ENCODE measurements around the gene ZFP1. TPM values are rescaled to one million over a fixed set of nuclear protein-coding genes. Genes with fewer than 3 reads are reported as not detected.
"Not testable (repeated sequence)": the region's sequence is repeated elsewhere in the genome, so short reads cannot be mapped to it uniquely, and the experiment has no call there.

The ZFP1 gene
- total RNA-seq, 2 experiments from 2014 or later: 23.9 to 25.0 TPM

- intact Hi-C loops (cut with micrococcal nuclease; ENCODE audit: unreplicated experiment): no loop called here
- H3K9me2 ChIP-seq (ENCODE audit: insufficient read depth, low read length): no peaks in the 10 kb centered on the region
- DNase-seq (ENCODE audit: low spot score): no peak
- H3K36me3 ChIP-seq (ENCODE audit: insufficient read depth, low read length): no peaks in the 10 kb centered on the region
- no peak overlapping the region for H3K4me2 ChIP-seq (ENCODE audit: low read length)
- H3K4me1 ChIP-seq (ENCODE audit: insufficient read depth, low read length, poor library complexity, severe bottlenecking): no peaks in the 10 kb centered on the region
- CTCF ChIA-PET (ENCODE audit: unreplicated experiment): no interaction called here
- no peaks in the 10 kb centered on the region for H3K79me2 ChIP-seq (ENCODE audit: insufficient read depth, low read depth, low read length)
- POLR2A ChIA-PET: interaction anchor here (0.9 to 1.0 kb wide), 2 partner anchors 14 to 19 kb away, joined by 3 to 4 read pairs; no protein-coding TSS in a partner anchor
- no peak overlapping the region for H3K27ac ChIP-seq (ENCODE audit: low read depth, low read length, poor library complexity, severe bottlenecking)
- H3K9me3 ChIP-seq (ENCODE audit: low read length): peaks cover 14% of the 10 kb centered on the region
- TF ChIP-seq EZH2phosphoT487 (IDR thresholded peaks at IDR 0.05; ENCODE audit: borderline replicate concordance, low read depth, low read length) (no peak), CTCF (conservative IDR thresholded peaks at IDR 0.05; ENCODE audit: low read length) (no peak)
- no peaks in the 10 kb centered on the region for H4K20me1 ChIP-seq (ENCODE audit: insufficient read depth, low read length)
- BruUV-seq (replicated peaks): no TSS peak
- H2AFZ ChIP-seq (ENCODE audit: low read length): no peak overlapping the region
- no peak overlapping the region for H3K4me3 ChIP-seq (ENCODE audit: low read depth, low read length, poor library complexity, severe bottlenecking)
Observed at GRCh38 chr16:75121949-75122568, 26.3 kb upstream of the ZFP1 start.

- intact Hi-C loops (cut with micrococcal nuclease; ENCODE audit: unreplicated experiment): no loop called here
- peaks cover 20% of the 10 kb centered on the region for H3K9me3 ChIP-seq (ENCODE audit: low read length)
- no peaks in the 10 kb centered on the region for H3K4me1 ChIP-seq (ENCODE audit: insufficient read depth, low read length, poor library complexity, severe bottlenecking)
- no peaks in the 10 kb centered on the region for H3K36me3 ChIP-seq (ENCODE audit: insufficient read depth, low read length)
- H4K20me1 ChIP-seq (ENCODE audit: insufficient read depth, low read length): no peaks in the 10 kb centered on the region
- no peak overlapping the region for H3K4me3 ChIP-seq (ENCODE audit: low read depth, low read length, poor library complexity, severe bottlenecking)
- H3K4me2 ChIP-seq (ENCODE audit: low read length): no peak overlapping the region
- ChIA-PET CTCF (ENCODE audit: unreplicated experiment) (no interaction called here), POLR2A (interaction anchor here (1.0 kb wide), 1 partner anchor 14 kb away, joined by 3 read pairs; no protein-coding TSS in a partner anchor)
- no peak for DNase-seq (ENCODE audit: low spot score)
- no peak for TF ChIP-seq CTCF (conservative IDR thresholded peaks at IDR 0.05; ENCODE audit: low read length)
- no peak for TF ChIP-seq EZH2phosphoT487 (IDR thresholded peaks at IDR 0.05; ENCODE audit: borderline replicate concordance, low read depth, low read length)
- H3K27ac ChIP-seq (ENCODE audit: low read depth, low read length, poor library complexity, severe bottlenecking): no peak overlapping the region
- no peaks in the 10 kb centered on the region for H3K9me2 ChIP-seq (ENCODE audit: insufficient read depth, low read length)
- no peaks in the 10 kb centered on the region for H3K79me2 ChIP-seq (ENCODE audit: insufficient read depth, low read depth, low read length)
- no TSS peak for BruUV-seq (replicated peaks)
- H2AFZ ChIP-seq (ENCODE audit: low read length): no peak overlapping the region
Observed at GRCh38 chr16:75122609-75123008, 25.7 kb upstream of the ZFP1 start.

GRCh38 chr16:75127713-75128415, 20.5 kb upstream of the ZFP1 start:
- no peak for DNase-seq (ENCODE audit: low spot score)
- H2AFZ ChIP-seq (ENCODE audit: low read length): no peak overlapping the region
- H3K4me2 ChIP-seq (ENCODE audit: low read length): no peak overlapping the region
- no peaks in the 10 kb centered on the region for H3K79me2 ChIP-seq (ENCODE audit: insufficient read depth, low read depth, low read length)
- POLR2A ChIA-PET: no interaction called here
- intact Hi-C loops (cut with micrococcal nuclease; ENCODE audit: unreplicated experiment): no loop called here
- H4K20me1 ChIP-seq (ENCODE audit: insufficient read depth, low read length): no peaks in the 10 kb centered on the region
- H3K4me3 ChIP-seq (ENCODE audit: low read depth, low read length, poor library complexity, severe bottlenecking): no peak overlapping the region
- TF ChIP-seq EZH2phosphoT487 (IDR thresholded peaks at IDR 0.05; ENCODE audit: borderline replicate concordance, low read depth, low read length) (no peak), CTCF (conservative IDR thresholded peaks at IDR 0.05; ENCODE audit: low read length) (no peak)
- CTCF ChIA-PET (ENCODE audit: unreplicated experiment): no interaction called here
- peaks cover 18% of the 10 kb centered on the region for H3K9me3 ChIP-seq (ENCODE audit: low read length)
- H3K9me2 ChIP-seq (ENCODE audit: insufficient read depth, low read length): no peaks in the 10 kb centered on the region
- no peaks in the 10 kb centered on the region for H3K4me1 ChIP-seq (ENCODE audit: insufficient read depth, low read length, poor library complexity, severe bottlenecking)
- H3K27ac ChIP-seq (ENCODE audit: low read depth, low read length, poor library complexity, severe bottlenecking): no peak overlapping the region
- H3K36me3 ChIP-seq (ENCODE audit: insufficient read depth, low read length): no peaks in the 10 kb centered on the region
- BruUV-seq (replicated peaks): no TSS peak

GRCh38 chr16:75129421-75130149, 18.7 kb upstream of the ZFP1 start:
- H3K9me3 ChIP-seq (ENCODE audit: low read length): peaks cover 18% of the 10 kb centered on the region
- POLR2A ChIA-PET: interaction anchor here (0.6 to 0.8 kb wide), 2 partner anchors 12 to 122 kb away, joined by 3 read pairs; no protein-coding TSS in a partner anchor
- CTCF ChIA-PET (ENCODE audit: unreplicated experiment); H3K36me3 ChIP-seq (ENCODE audit: insufficient read depth, low read length); BruUV-seq (replicated peaks); H3K27ac ChIP-seq (ENCODE audit: low read depth, low read length, poor library complexity, severe bottlenecking); H3K4me2 ChIP-seq (ENCODE audit: low read length); H3K4me3 ChIP-seq (ENCODE audit: low read depth, low read length, poor library complexity, severe bottlenecking); H3K79me2 ChIP-seq (ENCODE audit: insufficient read depth, low read depth, low read length); intact Hi-C loops (cut with micrococcal nuclease; ENCODE audit: unreplicated experiment); H3K4me1 ChIP-seq (ENCODE audit: insufficient read depth, low read length, poor library complexity, severe bottlenecking); H4K20me1 ChIP-seq (ENCODE audit: insufficient read depth, low read length); DNase-seq (ENCODE audit: low spot score); H2AFZ ChIP-seq (ENCODE audit: low read length); H3K9me2 ChIP-seq (ENCODE audit: insufficient read depth, low read length): not testable (repeated sequence)
